HepG2 (cell line): ENCODE data around the gene GNG3. TPM values are rescaled to one million over a fixed set of nuclear protein-coding genes. Genes with fewer than 3 reads are reported as not detected.

Experiments used
- BATF2 ChIP-seq: sonication (generic); formaldehyde crosslinking; IDR thresholded peaks from 2 replicates; pipeline ENCODE4 v1.8.0; 2022; ENCODE audit warnings: mild to moderate bottlenecking, missing genetic modification reagents, moderate library complexity
- DMTF1 ChIP-seq: sonication (generic); formaldehyde crosslinking; IDR thresholded peaks from 2 replicates; pipeline ENCODE4 v1.4.0; 2020; ENCODE audit warnings: mild to moderate bottlenecking, missing genetic modification reagents
- FOSL2 ChIP-seq: sonication (generic); formaldehyde crosslinking; IDR thresholded peaks from 2 replicates; pipeline ENCODE4 v1.4.0; 2020; ENCODE audit warnings: missing genetic modification reagents
- GFI1 ChIP-seq: sonication (generic); formaldehyde crosslinking; IDR thresholded peaks from 2 replicates; pipeline ENCODE4 v1.5.0; 2020; ENCODE audit warnings: missing genetic modification reagents, mild to moderate bottlenecking, borderline replicate concordance
- IKZF4 ChIP-seq: sonication (generic); formaldehyde crosslinking; IDR thresholded peaks from 2 replicates; pipeline ENCODE4 v1.5.1; 2020; ENCODE audit warnings: borderline replicate concordance, mild to moderate bottlenecking, low read depth, missing genetic modification reagents; ENCODE audit errors: not compliant biosample characterization
- MAZ ChIP-seq, 2 experiments: sonication (generic) in 1 of 2; formaldehyde crosslinking in 1 of 2; IDR thresholded peaks; 2 replicates each; pipeline versions ENCODE4 v1.5.0 to v1.6.1; 2012 to 2020; ENCODE audit warnings: low read depth in 2 of 2, mild to moderate bottlenecking in 2 of 2, borderline replicate concordance in 1 of 2, improper control_type of control experiment in 1 of 2, low read length in 1 of 2, missing genetic modification reagents in 1 of 2, moderate library complexity in 1 of 2
- NBN ChIP-seq: fragments of 450-650 bp; conservative IDR thresholded peaks from 2 replicates; pipeline ENCODE4 v1.6.1; 2017
- PHF20 ChIP-seq: sonication (generic); formaldehyde crosslinking; IDR thresholded peaks from 2 replicates; pipeline ENCODE4 v1.5.0; 2020; ENCODE audit warnings: mild to moderate bottlenecking, missing genetic modification reagents
- PRDM15 ChIP-seq: sonication (generic); formaldehyde crosslinking; IDR thresholded peaks from 2 replicates; pipeline ENCODE4 v1.4.0; 2020; ENCODE audit warnings: missing genetic modification reagents
- PRPF4 ChIP-seq: fragments of 200-400 bp; formaldehyde crosslinking; IDR thresholded peaks from 2 replicates; pipeline ENCODE4 v1.6.1; 2016; ENCODE audit warnings: low read length, low read depth; ENCODE audit not compliant: poor library complexity, severe bottlenecking
- SALL1 ChIP-seq: sonication (generic); formaldehyde crosslinking; IDR thresholded peaks from 2 replicates; pipeline ENCODE4 v1.8.0; 2022; ENCODE audit warnings: mild to moderate bottlenecking, missing genetic modification reagents
- SIX1 ChIP-seq: sonication (generic); formaldehyde crosslinking; IDR thresholded peaks from 2 replicates; pipeline ENCODE4 v1.4.0; 2020; ENCODE audit warnings: missing genetic modification reagents, borderline replicate concordance
- TBX2 ChIP-seq: sonication (generic); formaldehyde crosslinking; IDR thresholded peaks from 2 replicates; pipeline ENCODE4 v1.5.0; 2020; ENCODE audit warnings: missing genetic modification reagents, mild to moderate bottlenecking, borderline replicate concordance
- ZNF569 ChIP-seq: sonication (generic); formaldehyde crosslinking; IDR thresholded peaks from 2 replicates; pipeline ENCODE4 v1.5.0; 2020; ENCODE audit warnings: mild to moderate bottlenecking, missing genetic modification reagents, moderate library complexity, borderline replicate concordance
- ZNF580 ChIP-seq: IDR thresholded peaks from 2 replicates; pipeline ENCODE4 v1.6.1; 2016; ENCODE audit warnings: low read depth, borderline replicate concordance
- polyA plus RNA-seq, 8 experiments: library from polyadenylated mRNA; depleted of rRNA in 3 of 8; stranded (reverse) in 7 of 8; unstranded in 1 of 8; fragments of >200 nt; fragmentation: Illumina TruSeq in 4 of 8; extraction: Trizol in 4 of 8; gene quantifications; 2 replicates each; pipeline versions ENCODE4 v1.2.1 to v1.2.3, GENCODE V29; 2011 to 2016; ENCODE audit warnings: low read depth in 4 of 8, missing spikeins in 1 of 8, mixed read lengths in 1 of 8; ENCODE audit not compliant: insufficient read depth in 1 of 8
- total RNA-seq, 5 experiments: library from RNA; depleted of rRNA; stranded (reverse); fragments of >200 nt; fragmentation: Illumina TruSeq; extraction: Trizol; gene quantifications; 2 replicates each; pipeline ENCODE4 v1.2.3, GENCODE V29; 2016; ENCODE audit warnings: low read depth in 1 of 5
- TF ChIP-seq, protein P1 (sequence below): sonication (generic); formaldehyde crosslinking; IDR thresholded peaks from 2 replicates; pipeline ENCODE4 v1.4.0; 2020; ENCODE audit warnings: missing genetic modification reagents
- TF ChIP-seq, protein P2 (sequence below): sonication (generic); IDR thresholded peaks from 2 replicates; pipeline ENCODE4 v1.6.1; 2016; ENCODE audit warnings: low read depth, borderline replicate concordance

Gene GNG3
- total and polyA plus RNA-seq, 2 of the 13 experiments (the other 11 are each of a cell fraction or from before 2014, with no cell fraction given), result not detected

- TF ChIP-seq MAZ (IDR thresholded peaks at IDR 0.05; ENCODE audit: borderline replicate concordance, low read depth, low read length) (no peak), MAZ (CRISPR knock-in tag; IDR thresholded peaks at IDR 0.05; ENCODE audit: low read depth) (0 out of 2 replicates have a peak, but pooled peaks have one; percentile 17), NBN (no peak), SALL1 (CRISPR knock-in tag) (peak; percentile 49), PHF20 (CRISPR knock-in tag) (peak; percentile 87), ZNF580 (CRISPR knock-in tag) (0 out of 2 replicates have a peak, but pooled peaks have one; percentile 41), PRPF4 (no peak), TBX2 (CRISPR knock-in tag) (no peak; the same call in 1 of the 2 replicates), ZNF569 (CRISPR knock-in tag) (0 out of 2 replicates have a peak, but pooled peaks have one; percentile 17), SIX1 (no peak), BATF2 (CRISPR knock-in tag) (no peak), PRDM15 (no peak), GFI1 (CRISPR knock-in tag) (no peak), IKZF4 (CRISPR knock-in tag) (no peak), DMTF1 (no peak), FOSL2 (CRISPR knock-in tag) (no peak)
- TF ChIP-seq, protein P1, sequence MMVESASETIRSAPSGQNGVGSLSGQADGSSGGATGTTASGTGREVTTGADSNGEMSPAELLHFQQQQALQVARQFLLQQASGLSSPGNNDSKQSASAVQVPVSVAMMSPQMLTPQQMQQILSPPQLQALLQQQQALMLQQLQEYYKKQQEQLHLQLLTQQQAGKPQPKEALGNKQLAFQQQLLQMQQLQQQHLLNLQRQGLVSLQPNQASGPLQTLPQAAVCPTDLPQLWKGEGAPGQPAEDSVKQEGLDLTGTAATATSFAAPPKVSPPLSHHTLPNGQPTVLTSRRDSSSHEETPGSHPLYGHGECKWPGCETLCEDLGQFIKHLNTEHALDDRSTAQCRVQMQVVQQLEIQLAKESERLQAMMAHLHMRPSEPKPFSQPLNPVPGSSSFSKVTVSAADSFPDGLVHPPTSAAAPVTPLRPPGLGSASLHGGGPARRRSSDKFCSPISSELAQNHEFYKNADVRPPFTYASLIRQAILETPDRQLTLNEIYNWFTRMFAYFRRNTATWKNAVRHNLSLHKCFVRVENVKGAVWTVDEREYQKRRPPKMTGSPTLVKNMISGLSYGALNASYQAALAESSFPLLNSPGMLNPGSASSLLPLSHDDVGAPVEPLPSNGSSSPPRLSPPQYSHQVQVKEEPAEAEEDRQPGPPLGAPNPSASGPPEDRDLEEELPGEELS (CRISPR knock-in tag), result 0 out of 2 replicates have a peak, but pooled peaks have one; percentile 21
- TF ChIP-seq, protein P2, sequence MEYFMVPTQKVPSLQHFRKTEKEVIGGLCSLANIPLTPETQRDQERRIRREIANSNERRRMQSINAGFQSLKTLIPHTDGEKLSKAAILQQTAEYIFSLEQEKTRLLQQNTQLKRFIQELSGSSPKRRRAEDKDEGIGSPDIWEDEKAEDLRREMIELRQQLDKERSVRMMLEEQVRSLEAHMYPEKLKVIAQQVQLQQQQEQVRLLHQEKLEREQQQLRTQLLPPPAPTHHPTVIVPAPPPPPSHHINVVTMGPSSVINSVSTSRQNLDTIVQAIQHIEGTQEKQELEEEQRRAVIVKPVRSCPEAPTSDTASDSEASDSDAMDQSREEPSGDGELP, result peak; percentile 12; the same call in 1 of the 2 replicates
Measured at GRCh38 chr11:62728171-62728988, 20.9 kb downstream of the GNG3 start, which contains the start of gene TTC9C (continued).
